NCI-H187 (cell line): ENCODE results near the gene PRELP.
"Not testable (repeated sequence)": the region's sequence is repeated elsewhere in the genome, so short reads cannot be mapped to it uniquely, and the experiment has no call there.

Source experiments
- DNase-seq, 2 experiments: peaks; one replicate each; lab custom pipeline; 2025; lab: John Stamatoyannopoulos, UW

The PRELP gene

GRCh38 chr1:203475012-203475981 lies at the start of gene PRELP:
TSS of gene PRELP (plus strand) at chr1:203475806. CDS start at chr1:203483185, 7,379 bp downstream.
- peak in 1 of 2 experiments; percentile 71 for DNase-seq

GRCh38 chr1:203426366-203426765 lies 49.2 kb upstream of the PRELP start:
- DNase-seq, result no peak

- no peak for DNase-seq
These were observed 48.7 kb upstream of the PRELP start for GRCh38 chr1:203426870-203427269.

GRCh38 chr1:203427451-203427850 lies 48.2 kb upstream of the PRELP start:
- DNase-seq, result no peak

GRCh38 chr1:203428981-203429599 lies 46.5 kb upstream of the PRELP start:
- peak; percentile 70 to 73 for DNase-seq

GRCh38 chr1:203435615-203436014 lies 40.0 kb upstream of the PRELP start:
- no peak for DNase-seq

DNA sequence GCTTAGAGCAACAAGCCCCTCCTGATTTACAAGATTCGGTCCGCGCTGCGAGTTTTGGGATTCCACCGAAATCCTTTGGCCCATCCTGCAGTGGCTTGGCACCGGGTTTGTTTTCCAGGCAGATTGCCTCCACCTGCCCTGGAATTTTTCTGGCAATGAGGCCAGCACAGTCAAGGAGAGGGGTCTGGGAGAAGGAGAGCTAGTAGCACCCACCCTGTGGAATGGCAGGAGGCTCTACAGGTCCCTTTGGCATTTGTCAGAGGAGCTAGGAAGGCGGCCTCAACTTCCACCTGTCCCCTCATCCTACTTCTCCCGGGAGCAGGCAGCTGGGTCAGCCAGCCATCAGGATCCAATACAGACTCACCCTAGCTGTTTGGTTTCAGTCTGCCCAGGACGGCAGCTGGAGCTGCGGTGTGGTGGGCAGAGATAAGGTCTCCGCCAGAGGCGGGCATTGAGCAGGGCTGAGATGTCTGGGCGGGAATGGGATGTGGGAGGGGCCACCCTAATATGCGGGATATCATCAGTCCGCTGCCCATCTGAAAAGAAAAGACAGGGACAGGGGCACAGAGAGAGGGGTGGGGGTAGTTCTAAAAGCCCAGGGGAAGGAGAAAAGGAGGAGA lies 37.8 kb upstream of the PRELP start:
- no peak for DNase-seq

GRCh38 chr1:203439131-203439730 lies 36.4 kb upstream of the PRELP start:
- DNase-seq, result no peak

DNA sequence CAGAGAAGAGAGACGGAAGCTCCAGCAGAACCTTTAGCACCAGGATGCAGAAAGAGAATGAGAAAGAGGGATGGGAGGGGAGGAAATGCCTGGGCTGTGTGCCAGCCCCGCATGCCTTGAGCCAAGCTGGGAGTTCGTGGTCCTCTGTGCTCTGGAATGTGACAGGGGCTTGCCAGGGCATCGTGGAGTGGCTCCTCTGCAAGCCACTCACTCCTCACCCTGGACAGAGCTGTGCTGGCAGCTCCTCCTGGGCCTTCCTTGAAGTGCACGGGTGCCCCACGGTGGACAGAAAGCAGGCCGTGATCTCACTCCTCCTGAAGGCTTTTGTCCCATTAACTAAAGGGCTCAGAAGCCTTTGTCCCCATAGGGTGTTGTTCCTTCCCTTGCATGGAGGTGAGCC lies 34.8 kb upstream of the PRELP start:
- DNase-seq, result no peak

GRCh38 chr1:203441766-203442165 lies 33.8 kb upstream of the PRELP start:
- DNase-seq, result no peak

- no peak for DNase-seq
These were observed 32.8 kb upstream of the PRELP start for GRCh38 chr1:203442821-203443220.

- no peak for DNase-seq
These were observed 32.3 kb upstream of the PRELP start for GRCh38 chr1:203443296-203443695.

- no peak for DNase-seq
These were observed 31.4 kb upstream of the PRELP start for GRCh38 chr1:203444171-203444576.

DNA sequence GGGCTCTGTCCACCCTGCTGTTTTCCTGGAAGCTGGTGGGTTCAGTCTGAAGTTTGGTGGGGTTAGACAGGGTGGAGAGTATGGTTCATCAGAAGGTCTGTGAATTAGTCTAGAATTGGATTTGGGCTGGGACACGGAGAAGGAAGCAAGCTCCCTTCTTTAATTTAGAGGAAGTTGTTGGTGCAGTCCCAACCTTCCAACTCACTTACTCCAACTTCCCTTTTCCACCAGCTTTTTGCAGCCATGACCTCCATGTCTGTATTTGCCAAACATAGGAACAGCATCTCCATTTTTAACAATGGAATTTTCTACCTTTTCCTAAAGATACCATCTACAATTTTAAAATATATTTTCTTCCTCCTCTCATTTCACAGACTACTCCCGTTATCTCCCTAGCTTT lies 28.5 kb upstream of the PRELP start:
- DNase-seq, result no peak

DNA sequence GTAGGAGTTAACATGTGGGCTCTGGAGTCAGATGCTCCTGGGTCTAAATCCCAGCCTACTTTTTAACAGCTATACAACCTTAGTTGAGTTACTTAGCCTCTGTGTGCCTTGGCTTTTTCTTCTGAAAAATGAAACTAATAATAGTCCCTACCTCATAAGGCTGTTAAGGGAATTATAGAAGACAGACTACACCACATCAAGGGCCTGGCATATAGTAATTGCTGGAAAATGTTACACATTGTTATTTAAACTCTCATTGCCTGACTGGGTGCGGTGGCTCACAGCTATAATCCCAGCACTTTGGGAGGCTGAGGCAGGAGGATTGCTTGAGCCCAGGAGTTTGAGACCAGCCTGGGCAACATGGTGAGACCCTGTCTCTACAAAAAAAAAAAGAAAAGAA lies 28.0 kb upstream of the PRELP start:
- DNase-seq, result not testable (repeated sequence)

DNA sequence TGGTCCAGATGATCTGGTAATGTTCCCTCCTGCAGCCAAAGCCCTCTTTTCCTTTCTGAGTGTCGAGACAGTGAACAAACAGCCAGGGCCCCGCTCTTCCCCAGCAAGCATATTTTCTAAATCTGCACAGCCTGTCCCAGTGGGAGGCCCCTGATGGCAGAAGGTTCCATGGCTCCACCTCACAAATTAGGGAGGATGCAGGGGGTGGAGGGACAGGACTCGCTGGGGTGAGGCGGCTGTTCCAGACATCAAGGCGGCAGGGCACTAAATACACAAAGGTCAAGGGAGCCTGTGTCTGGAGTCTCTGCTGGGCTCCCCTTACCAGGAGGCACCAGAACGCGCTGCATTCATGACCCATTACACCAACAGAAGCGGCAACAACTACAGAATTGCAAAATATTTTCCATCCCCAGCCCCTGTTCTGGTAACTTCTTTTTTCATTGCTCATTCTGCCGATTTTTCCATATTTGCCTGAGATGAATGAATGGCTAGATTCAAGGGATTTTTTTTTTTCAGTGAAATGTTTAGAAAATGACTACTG lies 27.0 kb upstream of the PRELP start:
- no peak for DNase-seq

- no peak for DNase-seq
These were observed 25.6 kb upstream of the PRELP start for GRCh38 chr1:203450001-203450400.

DNA sequence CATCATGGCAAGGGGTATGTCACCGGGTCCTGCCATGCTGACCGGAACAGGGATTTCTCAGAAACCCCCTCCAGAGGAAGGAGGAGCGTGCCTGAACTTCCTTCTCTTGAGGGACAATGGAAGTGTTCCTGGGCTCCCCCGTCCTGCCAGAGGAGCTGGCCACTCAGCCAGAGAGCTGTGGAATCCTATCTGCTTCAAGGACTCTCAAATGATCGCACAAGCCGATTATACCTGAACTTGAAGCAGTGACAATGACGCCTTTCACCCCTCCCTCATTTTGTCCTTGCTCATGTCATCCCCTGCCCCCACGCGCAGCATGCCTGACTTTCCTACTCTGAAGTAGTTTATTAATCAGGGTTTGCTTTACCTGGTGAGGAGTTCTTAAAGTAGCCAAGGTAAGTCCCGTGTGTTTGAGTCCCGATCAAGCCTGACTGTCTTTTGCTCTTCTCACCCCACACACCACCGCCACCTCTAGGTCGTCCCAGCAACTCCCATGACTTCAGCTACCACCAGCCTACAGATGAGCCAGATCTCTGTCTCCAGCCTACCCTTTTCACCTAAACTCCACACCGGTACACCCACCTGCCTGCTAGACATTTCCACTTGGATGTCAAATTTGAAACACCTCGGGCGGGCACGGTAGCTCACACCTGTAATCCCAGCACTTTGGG lies 25.0 kb upstream of the PRELP start:
- DNase-seq, result no peak

- no peak for DNase-seq
These were observed 23.5 kb upstream of the PRELP start for GRCh38 chr1:203451836-203452784.

DNA sequence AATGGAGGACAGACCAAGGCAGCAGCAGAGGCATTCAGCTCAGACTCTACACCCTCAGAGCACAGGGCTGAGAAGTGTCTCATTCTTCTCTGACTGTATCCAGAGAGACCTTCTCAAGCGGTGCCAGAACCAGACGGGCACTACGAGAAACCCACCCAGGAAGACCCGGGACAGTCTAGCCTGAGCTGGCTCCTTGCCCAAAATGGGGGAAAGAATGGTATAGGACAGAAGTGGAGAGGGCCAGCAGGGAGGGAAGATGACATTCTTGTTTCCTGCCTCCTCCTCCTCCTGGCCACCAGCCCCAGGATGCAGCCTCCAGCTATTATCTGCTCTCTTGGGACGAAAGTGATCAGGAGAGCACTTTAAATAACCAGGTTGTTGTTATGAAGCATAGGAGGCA lies 22.6 kb upstream of the PRELP start:
- no peak for DNase-seq
